BLaER1 treated with 17β-estradiol and CSF1 and Interleukin-3, amounts not matched to agents 10 nM and 100 nM (cell line): ENCODE data around the gene POLE.

Source experiments
- H3K27ac ChIP-seq, 11 experiments: shearing (Covaris generic); formaldehyde crosslinking; 2 replicates each; pipeline ENCODE4 v1.8.1; 2022
- H3K27me3 ChIP-seq, 11 experiments: shearing (Covaris generic); formaldehyde crosslinking; 2 replicates each; pipeline ENCODE4 v1.8.1; 2022
- H3K36me3 ChIP-seq, 11 experiments: shearing (Covaris generic); formaldehyde crosslinking; 2 replicates each; pipeline ENCODE4 v1.8.1; 2022
- H3K4me1 ChIP-seq, 10 experiments: shearing (Covaris generic); formaldehyde crosslinking; 2 replicates each; pipeline ENCODE4 v1.8.1; 2022
- H3K4me2 ChIP-seq, 11 experiments: shearing (Covaris generic); formaldehyde crosslinking; 2 replicates each; pipeline ENCODE4 v1.8.1; 2022
- H3K4me3 ChIP-seq, 10 experiments: shearing (Covaris generic); formaldehyde crosslinking; 2 replicates each; pipeline ENCODE4 v1.8.1; 2022
- H3K9ac ChIP-seq, 11 experiments: shearing (Covaris generic); formaldehyde crosslinking; 2 replicates each; pipeline ENCODE4 v1.8.1; 2022
- H3K9me3 ChIP-seq, 11 experiments: shearing (Covaris generic); formaldehyde crosslinking; replicated peaks in 1 of 11; 2 replicates each; pipeline ENCODE4 v1.8.1; 2022
- H4K20me1 ChIP-seq, 11 experiments: shearing (Covaris generic); formaldehyde crosslinking; 2 replicates each; pipeline ENCODE4 v1.8.1; 2022
- Cebpa-rat ChIP-seq, 11 experiments: shearing (Covaris generic); IDR thresholded peaks; 2 replicates each; pipeline ENCODE4 v1.8.1; 2022

Gene POLE

DNA sequence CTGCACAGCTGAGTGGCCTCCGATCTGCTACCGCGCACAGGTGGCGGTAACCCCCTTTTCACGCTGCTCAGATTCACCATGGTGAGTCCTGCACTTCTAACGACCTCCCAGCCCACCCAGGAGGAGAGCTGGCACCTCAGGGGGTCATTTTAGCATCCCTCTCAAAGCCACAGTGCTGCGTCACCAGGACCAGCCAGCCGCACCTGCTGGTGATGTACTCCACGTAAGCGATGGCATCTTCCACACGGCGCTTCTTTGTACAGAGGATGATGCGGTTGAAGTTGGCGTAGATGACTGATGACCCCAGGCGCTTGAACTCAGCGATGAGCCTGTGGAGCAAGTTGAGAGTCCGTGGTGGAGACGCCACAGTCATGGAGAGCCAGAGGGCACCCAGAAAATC, 49.3 kb downstream of the POLE start:
- Histone ChIP-seq H3K4me3 (no peak overlapping the region), H3K4me1 (peaks cover 0 to 37% (median 25%) of the 10 kb centered on the region in 10 experiments; a peak in 15 of 20 replicates), H3K27me3 (no peaks in the 10 kb centered on the region), H4K20me1 (peaks cover 0 to 94% (median 48%) of the 10 kb centered on the region in 11 experiments; a peak in 16 of 22 replicates), H3K4me2 (peak overlapping the region in 6 of 11 experiments; percentile 24 to 52 (median 44); a peak in 8 of 22 replicates), H3K27ac (no peak overlapping the region), H3K36me3 (peaks cover 86 to 100% (median 99%) of the 10 kb centered on the region in 11 experiments), H3K9ac (peak overlapping the region in 1 of 11 experiments; percentile 29; a peak in 2 of 22 replicates), H3K9me3 (no peaks in the 10 kb centered on the region)
- no peak for TF ChIP-seq Cebpa-rat (IDR thresholded peaks at IDR 0.05)

DNA sequence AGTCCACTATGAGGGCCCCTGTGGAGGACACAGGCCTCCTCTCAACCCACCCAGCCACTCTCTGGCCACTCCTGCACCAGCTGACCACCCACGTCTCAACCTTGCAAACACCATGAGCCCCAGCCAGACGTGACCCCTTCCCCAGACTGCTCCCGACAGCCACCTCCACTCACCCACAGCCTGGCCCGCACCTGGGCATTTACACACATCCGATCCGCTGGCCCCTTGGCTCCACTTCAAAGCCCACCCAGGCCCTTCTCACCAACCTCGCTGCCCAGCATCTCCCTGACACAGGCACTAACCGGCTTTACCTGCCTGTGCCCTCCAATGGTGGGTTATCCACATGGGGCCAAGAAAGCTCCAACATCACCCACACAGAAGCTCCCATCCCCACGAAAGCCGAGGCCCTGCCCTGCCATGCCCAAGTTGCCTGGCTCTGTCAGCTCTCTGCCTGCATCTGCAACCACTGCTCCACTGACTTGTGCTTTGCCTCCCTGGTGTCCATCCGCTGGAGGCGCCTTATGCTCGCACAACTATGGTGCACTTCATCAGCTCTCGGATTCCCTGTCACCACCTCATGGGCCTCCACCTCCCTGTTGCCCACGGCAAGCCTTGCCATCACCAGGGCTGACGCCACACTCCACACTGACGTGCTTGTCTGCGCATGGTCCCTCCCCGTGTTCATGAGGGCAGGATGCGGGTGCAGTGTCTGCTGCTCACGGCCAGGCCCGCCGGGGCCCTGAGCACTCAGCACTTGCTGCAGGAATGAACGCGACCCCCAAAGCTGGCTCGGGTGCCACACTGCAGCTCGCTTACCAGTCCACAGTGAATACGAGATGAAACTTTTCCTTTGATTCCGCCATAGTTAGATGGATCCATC, 51.8 kb downstream of the POLE start:
- TF ChIP-seq Cebpa-rat (IDR thresholded peaks at IDR 0.05) = no peak
- H3K9me3 ChIP-seq = no peaks in the 10 kb centered on the region
- H3K4me3 ChIP-seq = no peak overlapping the region
- peak overlapping the region in 3 of 11 experiments; percentile 17 to 35 (median 29); a peak in 4 of 22 replicates for H3K9ac ChIP-seq
- peak overlapping the region in 1 of 11 experiments; percentile 31; a peak in 1 of 22 replicates for H3K27ac ChIP-seq
- peaks cover 0 to 89% (median 40%) of the 10 kb centered on the region in 11 experiments; a peak in 17 of 22 replicates for H4K20me1 ChIP-seq
- peak overlapping the region in 3 of 11 experiments; percentile 24 to 52 (median 46); a peak in 4 of 22 replicates for H3K4me2 ChIP-seq
- peaks cover 0 to 37% (median 25%) of the 10 kb centered on the region in 10 experiments; a peak in 15 of 20 replicates for H3K4me1 ChIP-seq
- H3K27me3 ChIP-seq = no peaks in the 10 kb centered on the region
- H3K36me3 ChIP-seq = peaks cover 86 to 100% (median 99%) of the 10 kb centered on the region in 11 experiments

DNA sequence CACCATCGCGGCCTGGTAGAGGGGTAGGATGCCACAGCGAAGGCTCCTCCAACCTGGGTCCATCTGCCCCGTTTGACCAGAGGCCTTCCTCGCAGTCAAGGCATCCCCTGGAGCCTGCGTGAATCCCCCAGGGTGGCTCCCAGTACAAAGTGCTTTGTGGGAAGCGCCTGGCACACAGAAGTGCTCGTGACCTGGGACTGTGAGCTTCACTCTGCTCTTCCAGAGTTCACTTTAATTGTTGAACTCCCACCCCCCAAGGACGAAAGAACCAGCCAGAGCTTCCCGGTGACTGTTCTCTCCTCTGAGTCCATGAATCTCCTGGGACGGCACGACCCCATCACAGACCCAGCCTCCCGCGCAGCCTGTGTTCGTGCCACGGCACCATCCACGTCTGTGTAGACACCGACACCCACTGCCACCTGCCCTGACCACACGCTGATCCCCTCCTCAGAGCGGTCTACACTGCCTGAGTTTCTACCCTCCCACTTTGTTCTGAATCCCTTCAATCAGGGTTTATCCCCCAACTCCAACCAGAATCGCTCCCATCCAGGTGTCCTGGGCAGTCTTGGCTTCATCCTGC, 52.6 kb downstream of the POLE start:
- H3K4me3 ChIP-seq = no peak overlapping the region
- H3K27me3 ChIP-seq = no peaks in the 10 kb centered on the region
- no peak overlapping the region for H3K4me2 ChIP-seq
- peaks cover 0 to 36% (median 25%) of the 10 kb centered on the region in 10 experiments; a peak in 15 of 20 replicates for H3K4me1 ChIP-seq
- no peaks in the 10 kb centered on the region for H3K9me3 ChIP-seq
- no peak for TF ChIP-seq Cebpa-rat (IDR thresholded peaks at IDR 0.05)
- peaks cover 0 to 81% (median 34%) of the 10 kb centered on the region in 11 experiments; a peak in 17 of 22 replicates for H4K20me1 ChIP-seq
- H3K9ac ChIP-seq = peak overlapping the region in 1 of 11 experiments; percentile 35; a peak in 1 of 22 replicates
- H3K36me3 ChIP-seq = peaks cover 91 to 100% (median 100%) of the 10 kb centered on the region in 11 experiments
- H3K27ac ChIP-seq = 0 out of 22 replicates have a peak overlapping the region, but pooled peaks of 1 of the 11 experiments have one; percentile 31

DNA sequence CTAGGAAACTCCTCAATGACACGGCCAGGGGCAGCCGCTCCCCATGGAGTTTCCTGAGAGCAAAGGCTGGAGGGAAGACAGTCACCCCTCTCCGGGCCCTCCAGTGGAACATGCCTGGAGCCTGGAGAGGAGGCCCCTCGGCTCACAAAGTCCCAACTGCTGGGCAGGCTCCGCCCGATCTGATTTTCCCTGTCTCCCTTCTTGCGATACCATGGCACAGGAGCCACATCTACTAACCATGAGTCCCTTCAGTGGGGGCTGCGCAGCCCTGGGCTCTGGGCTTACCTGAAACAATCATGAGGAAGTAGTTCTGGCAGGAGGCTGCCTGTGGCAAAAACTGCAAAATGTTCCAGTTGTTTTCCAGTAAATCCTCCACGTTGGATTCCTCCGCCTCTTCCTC, 53.2 kb downstream of the POLE start:
- H4K20me1 ChIP-seq = peaks cover 0 to 75% (median 30%) of the 10 kb centered on the region in 11 experiments; a peak in 16 of 22 replicates
- TF ChIP-seq Cebpa-rat (IDR thresholded peaks at IDR 0.05) = no peak
- no peak overlapping the region for H3K4me2 ChIP-seq
- H3K9ac ChIP-seq = peak overlapping the region in 1 of 11 experiments; percentile 0; a peak in 1 of 22 replicates
- H3K9me3 ChIP-seq = no peaks in the 10 kb centered on the region
- peaks cover 93 to 100% (median 100%) of the 10 kb centered on the region in 11 experiments for H3K36me3 ChIP-seq
- H3K4me1 ChIP-seq = peaks cover 0 to 34% (median 24%) of the 10 kb centered on the region in 10 experiments; a peak in 15 of 20 replicates
- no peaks in the 10 kb centered on the region for H3K27me3 ChIP-seq
- H3K4me3 ChIP-seq = no peak overlapping the region
- no peak overlapping the region for H3K27ac ChIP-seq

DNA sequence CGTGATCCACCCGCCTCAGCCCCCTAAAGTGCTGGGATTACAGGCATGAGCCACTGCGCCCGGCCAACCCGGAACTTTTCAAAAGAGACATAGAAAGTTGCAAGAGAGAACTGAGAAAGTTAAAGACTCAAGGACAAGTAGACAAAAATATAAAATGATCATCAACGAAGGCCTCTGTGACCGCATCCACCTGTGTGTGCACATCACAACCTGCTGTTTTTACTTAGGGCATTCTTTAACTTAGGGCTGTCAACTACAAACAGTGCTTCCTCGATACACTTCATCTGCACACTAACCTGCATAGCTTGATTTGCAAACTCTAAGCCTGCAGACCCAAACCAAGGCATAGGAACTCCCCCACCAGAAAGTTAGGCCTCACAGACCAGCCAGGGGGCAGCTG, 53.7 kb downstream of the POLE start:
- Histone ChIP-seq H3K4me1 (peaks cover 0 to 33% (median 23%) of the 10 kb centered on the region in 10 experiments; a peak in 15 of 20 replicates), H4K20me1 (peaks cover 0 to 70% (median 26%) of the 10 kb centered on the region in 11 experiments; a peak in 16 of 22 replicates), H3K9ac (peak overlapping the region in 1 of 11 experiments; percentile 0; a peak in 1 of 22 replicates), H3K36me3 (peaks cover 91 to 100% (median 100%) of the 10 kb centered on the region in 11 experiments), H3K4me3 (no peak overlapping the region), H3K27ac (no peak overlapping the region), H3K4me2 (no peak overlapping the region), H3K9me3 (no peaks in the 10 kb centered on the region), H3K27me3 (no peaks in the 10 kb centered on the region)
- no peak for TF ChIP-seq Cebpa-rat (IDR thresholded peaks at IDR 0.05)

DNA sequence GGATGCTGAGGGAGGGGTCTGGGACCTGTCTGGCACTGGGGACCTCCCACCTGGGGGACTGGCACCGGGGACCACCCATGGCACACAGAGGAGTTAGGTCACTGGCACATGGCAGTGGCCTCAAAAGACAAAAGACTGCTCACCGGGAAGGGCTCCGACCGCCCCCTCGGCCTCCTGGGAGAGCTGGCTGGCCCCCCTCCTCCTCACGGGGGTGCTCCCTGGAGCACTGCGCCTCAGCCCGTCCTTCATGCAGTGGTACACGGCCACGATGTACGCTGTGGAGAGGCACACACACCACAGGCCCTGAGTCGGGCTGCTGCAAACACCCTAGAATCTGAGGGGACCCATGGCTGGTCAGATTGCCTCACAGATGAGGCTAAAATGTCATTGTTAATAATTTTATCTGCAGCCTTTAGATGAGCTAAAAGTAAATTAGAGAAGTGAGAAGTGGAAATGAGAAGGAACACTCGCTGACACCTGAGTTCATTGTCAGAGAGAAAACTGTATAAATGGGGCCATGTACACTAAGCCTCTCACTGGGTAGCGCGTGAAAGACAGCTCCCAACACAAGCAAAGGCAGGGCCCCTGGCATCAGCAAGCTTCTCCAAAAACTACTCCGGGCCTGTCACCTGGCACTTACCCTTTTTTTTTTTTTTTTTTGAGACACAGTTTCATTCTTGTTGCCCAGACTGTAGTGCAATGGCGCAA, 54.5 kb downstream of the POLE start:
- Histone ChIP-seq H3K27ac (no peak overlapping the region), H3K36me3 (peaks cover 83 to 100% (median 99%) of the 10 kb centered on the region in 11 experiments), H3K9me3 (no peaks in the 10 kb centered on the region), H3K27me3 (no peaks in the 10 kb centered on the region), H3K4me3 (no peak overlapping the region), H3K4me2 (no peak overlapping the region), H3K9ac (no peak overlapping the region), H4K20me1 (peaks cover 0 to 63% (median 19%) of the 10 kb centered on the region in 11 experiments; a peak in 16 of 22 replicates), H3K4me1 (peaks cover 0 to 25% (median 19%) of the 10 kb centered on the region in 10 experiments; a peak in 15 of 20 replicates)
- TF ChIP-seq Cebpa-rat (IDR thresholded peaks at IDR 0.05) = no peak

DNA sequence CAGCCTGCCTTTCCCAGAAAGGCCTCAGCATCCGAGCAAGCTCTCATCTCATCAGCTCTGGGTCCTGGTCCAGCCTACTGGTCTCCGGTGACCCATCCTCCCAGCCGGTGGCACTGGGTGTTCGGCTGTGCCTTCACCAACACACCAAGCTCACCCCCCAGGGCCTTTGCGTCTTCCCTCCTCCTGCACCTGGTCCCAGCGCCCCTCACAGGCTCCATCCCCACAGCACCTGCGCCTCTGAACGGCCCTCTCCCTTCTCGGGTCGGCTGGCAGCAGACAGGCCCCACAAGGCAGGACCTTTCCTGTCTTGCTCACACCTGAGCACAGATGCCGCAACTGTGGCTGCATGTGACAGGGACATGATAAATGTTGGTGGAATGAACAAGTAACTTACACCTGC, 55.5 kb downstream of the POLE start:
- no peak for TF ChIP-seq Cebpa-rat (IDR thresholded peaks at IDR 0.05)
- H3K4me3 ChIP-seq = no peak overlapping the region

DNA sequence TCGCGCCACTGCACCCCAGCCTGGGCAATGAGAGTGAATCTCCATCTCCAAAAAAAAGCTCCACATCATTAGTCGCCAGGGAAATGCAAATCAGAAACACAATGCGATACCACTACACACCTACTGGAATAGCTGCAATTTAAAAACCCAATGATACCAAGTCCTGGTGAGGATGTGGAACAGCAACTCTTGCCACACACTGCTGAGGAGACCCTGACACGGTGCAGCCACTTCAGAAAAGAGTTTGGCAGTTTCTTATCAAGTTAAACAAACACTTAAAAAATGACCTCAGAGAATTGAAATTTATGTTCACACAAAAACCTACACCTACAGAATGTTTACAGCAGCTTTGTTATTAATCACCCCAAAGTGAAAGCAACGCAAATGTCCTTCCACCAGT, 56.5 kb downstream of the POLE start:
- no peaks in the 10 kb centered on the region for H3K27me3 ChIP-seq
- H3K9me3 ChIP-seq = no peaks in the 10 kb centered on the region
- H3K36me3 ChIP-seq = peaks cover 70 to 100% (median 98%) of the 10 kb centered on the region in 11 experiments
- no peak overlapping the region for H3K27ac ChIP-seq
- no peak overlapping the region for H3K4me2 ChIP-seq
- H3K9ac ChIP-seq = no peak overlapping the region
- no peak for TF ChIP-seq Cebpa-rat (IDR thresholded peaks at IDR 0.05)
- H3K4me3 ChIP-seq = no peak overlapping the region
- peaks cover 0 to 5% (median under 1%) of the 10 kb centered on the region in 10 experiments; a peak in 9 of 20 replicates for H3K4me1 ChIP-seq
- H4K20me1 ChIP-seq = peaks cover 0 to 53% (median 16%) of the 10 kb centered on the region in 11 experiments; a peak in 12 of 22 replicates

More for the DNA sequence above, 55.5 kb downstream of the POLE start:
- no peaks in the 10 kb centered on the region for H3K27me3 ChIP-seq
- no peak overlapping the region for H3K9ac ChIP-seq
- no peaks in the 10 kb centered on the region for H3K9me3 ChIP-seq
- peaks cover 0 to 15% (median 9%) of the 10 kb centered on the region in 10 experiments; a peak in 15 of 20 replicates for H3K4me1 ChIP-seq
- H4K20me1 ChIP-seq = peaks cover 0 to 53% (median 11%) of the 10 kb centered on the region in 11 experiments; a peak in 13 of 22 replicates
- no peak overlapping the region for H3K27ac ChIP-seq
- peaks cover 73 to 100% (median 99%) of the 10 kb centered on the region in 11 experiments for H3K36me3 ChIP-seq
- H3K4me2 ChIP-seq = no peak overlapping the region
